ENCODE measurements around the gene ITGB1BP2.

DNA sequence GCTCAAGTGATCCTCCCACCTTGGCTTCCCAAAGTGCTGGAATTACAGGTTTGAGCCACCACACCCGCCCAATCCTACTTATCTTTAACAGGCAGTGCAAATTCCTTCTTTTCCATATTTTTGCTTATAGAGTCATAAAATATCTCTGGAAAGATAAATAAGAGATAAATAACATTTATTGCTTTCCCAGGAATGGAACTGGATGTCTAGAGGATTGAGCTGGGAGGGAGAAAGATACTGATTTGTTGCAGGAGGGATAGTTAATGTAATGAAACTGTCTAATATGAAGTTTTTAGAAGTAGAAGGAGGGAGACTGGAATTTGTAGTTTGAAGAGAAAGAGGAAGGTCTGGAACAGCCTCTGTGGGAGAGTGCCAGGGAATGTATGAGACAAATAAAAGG is 20.2 kb downstream of the ITGB1BP2 start:
- no peak for TF ChIP-seq EZH2 (optimal IDR thresholded peaks at IDR 0.05; ENCODE audit: low read depth, low read length)
- TF ChIP-seq, protein P1, sequence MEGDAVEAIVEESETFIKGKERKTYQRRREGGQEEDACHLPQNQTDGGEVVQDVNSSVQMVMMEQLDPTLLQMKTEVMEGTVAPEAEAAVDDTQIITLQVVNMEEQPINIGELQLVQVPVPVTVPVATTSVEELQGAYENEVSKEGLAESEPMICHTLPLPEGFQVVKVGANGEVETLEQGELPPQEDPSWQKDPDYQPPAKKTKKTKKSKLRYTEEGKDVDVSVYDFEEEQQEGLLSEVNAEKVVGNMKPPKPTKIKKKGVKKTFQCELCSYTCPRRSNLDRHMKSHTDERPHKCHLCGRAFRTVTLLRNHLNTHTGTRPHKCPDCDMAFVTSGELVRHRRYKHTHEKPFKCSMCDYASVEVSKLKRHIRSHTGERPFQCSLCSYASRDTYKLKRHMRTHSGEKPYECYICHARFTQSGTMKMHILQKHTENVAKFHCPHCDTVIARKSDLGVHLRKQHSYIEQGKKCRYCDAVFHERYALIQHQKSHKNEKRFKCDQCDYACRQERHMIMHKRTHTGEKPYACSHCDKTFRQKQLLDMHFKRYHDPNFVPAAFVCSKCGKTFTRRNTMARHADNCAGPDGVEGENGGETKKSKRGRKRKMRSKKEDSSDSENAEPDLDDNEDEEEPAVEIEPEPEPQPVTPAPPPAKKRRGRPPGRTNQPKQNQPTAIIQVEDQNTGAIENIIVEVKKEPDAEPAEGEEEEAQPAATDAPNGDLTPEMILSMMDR (IDR thresholded peaks at IDR 0.05; ENCODE audit: low read length): no peak
- no peak for TF ChIP-seq EZH2phosphoT487 (IDR thresholded peaks at IDR 0.05; ENCODE audit: low read length)
